ENCODE data around the gene CACNA2D1.

DNA sequence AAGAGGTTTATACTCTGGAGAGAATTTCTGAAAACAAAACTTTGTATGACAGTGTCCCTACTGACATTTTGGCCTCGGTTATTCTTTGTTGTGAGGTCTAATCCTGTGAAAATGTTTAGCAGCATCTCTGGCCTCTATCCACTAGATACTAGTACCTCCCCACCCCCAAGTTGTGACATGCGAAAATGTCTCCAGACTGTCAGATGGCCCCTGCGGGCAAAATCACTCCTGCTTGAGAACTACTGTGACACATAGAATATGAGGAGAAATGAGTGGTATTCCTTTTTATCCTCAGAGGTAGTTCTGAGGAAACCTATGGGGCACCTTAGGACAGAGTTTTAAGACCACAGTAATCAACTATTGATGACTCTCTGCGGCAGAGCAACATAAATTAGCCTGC lies 358.5 kb downstream of the CACNA2D1 start:
- TF ChIP-seq, protein P1, sequence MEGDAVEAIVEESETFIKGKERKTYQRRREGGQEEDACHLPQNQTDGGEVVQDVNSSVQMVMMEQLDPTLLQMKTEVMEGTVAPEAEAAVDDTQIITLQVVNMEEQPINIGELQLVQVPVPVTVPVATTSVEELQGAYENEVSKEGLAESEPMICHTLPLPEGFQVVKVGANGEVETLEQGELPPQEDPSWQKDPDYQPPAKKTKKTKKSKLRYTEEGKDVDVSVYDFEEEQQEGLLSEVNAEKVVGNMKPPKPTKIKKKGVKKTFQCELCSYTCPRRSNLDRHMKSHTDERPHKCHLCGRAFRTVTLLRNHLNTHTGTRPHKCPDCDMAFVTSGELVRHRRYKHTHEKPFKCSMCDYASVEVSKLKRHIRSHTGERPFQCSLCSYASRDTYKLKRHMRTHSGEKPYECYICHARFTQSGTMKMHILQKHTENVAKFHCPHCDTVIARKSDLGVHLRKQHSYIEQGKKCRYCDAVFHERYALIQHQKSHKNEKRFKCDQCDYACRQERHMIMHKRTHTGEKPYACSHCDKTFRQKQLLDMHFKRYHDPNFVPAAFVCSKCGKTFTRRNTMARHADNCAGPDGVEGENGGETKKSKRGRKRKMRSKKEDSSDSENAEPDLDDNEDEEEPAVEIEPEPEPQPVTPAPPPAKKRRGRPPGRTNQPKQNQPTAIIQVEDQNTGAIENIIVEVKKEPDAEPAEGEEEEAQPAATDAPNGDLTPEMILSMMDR (IDR thresholded peaks at IDR 0.05): no peak
- TF ChIP-seq POLR2A (IDR thresholded peaks at IDR 0.05): no peak
